ENCODE results near the gene MAP4K2.

Gene MAP4K2

GRCh38 chr11:64843686-64844329, 40.8 kb upstream of the MAP4K2 start:
- Histone ChIP-seq H3K27me3 (ENCODE audit: insufficient read depth, low read depth, severe bottlenecking) (no peaks in the 10 kb centered on the region), H3K36me3 (peaks cover 11% of the 10 kb centered on the region), H3K27ac (peak overlapping the region; percentile 78), H3K4me3 (ENCODE audit: low read depth, low read length) (peak overlapping the region; percentile 69), H3K9me3 (ENCODE audit: severe bottlenecking) (no peaks in the 10 kb centered on the region)
- DNase-seq, result peak; percentile 22
- no peak for TF ChIP-seq CTCF (IDR thresholded peaks at IDR 0.05; ENCODE audit: low read depth, low read length)

DNA sequence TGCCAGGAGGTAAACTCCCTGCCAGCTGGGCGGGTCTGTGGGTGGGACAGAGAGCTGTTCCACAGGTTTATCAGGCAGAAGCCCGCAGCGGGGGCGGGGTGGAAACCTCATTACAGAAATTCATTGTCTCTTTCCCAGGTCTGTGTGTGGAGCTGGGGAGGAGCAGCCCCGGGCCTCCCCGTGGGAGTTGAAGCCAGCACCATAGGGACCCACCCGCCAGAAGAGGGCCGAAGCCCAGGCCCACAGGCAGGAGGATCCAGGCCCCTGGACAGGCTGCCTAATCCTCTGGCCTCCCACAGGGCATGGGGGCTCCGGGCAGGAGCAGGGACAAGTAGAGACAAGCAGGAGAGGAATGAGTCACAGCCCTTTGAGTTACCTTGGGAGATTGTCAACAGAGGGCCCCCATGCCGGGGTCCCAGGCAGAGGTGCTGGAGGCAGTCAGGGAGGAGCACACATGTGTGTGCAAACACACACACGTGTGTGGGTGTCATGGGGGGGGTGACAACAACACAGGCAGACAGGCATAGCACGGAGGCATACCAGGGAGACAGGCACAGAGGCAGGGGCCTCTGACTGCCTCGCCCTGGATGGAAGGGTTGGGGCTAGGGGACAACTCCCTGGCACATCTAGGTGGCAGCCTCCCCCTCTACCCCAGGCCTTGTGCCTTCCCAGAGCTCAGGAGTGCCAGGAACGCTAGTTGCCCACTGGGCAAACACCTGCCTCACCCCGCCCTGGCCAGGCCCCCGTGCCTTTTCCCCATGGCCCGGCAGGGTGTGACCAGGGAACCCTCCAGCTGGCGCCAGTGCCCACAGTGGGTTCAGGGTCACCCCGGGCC, 40.1 kb upstream of the MAP4K2 start:
- Histone ChIP-seq H3K27ac (peak overlapping the region; percentile 78), H3K9me3 (ENCODE audit: severe bottlenecking) (no peaks in the 10 kb centered on the region), H3K27me3 (ENCODE audit: insufficient read depth, low read depth, severe bottlenecking) (no peaks in the 10 kb centered on the region), H3K4me3 (ENCODE audit: low read depth, low read length) (peak overlapping the region; percentile 12; the same call in 1 of the 2 replicates), H3K36me3 (peaks cover 16% of the 10 kb centered on the region)
- DNase-seq, result peak; percentile 78
- no peak for TF ChIP-seq CTCF (IDR thresholded peaks at IDR 0.05; ENCODE audit: low read depth, low read length)

GRCh38 chr11:64842366-64842759, 39.3 kb upstream of the MAP4K2 start:
- Histone ChIP-seq H3K36me3 (peaks cover 20% of the 10 kb centered on the region), H3K27me3 (ENCODE audit: insufficient read depth, low read depth, severe bottlenecking) (no peaks in the 10 kb centered on the region), H3K9me3 (ENCODE audit: severe bottlenecking) (no peaks in the 10 kb centered on the region), H3K27ac (peak overlapping the region; percentile 78), H3K4me3 (ENCODE audit: low read depth, low read length) (no peak overlapping the region)
- no peak for DNase-seq
- no peak for TF ChIP-seq CTCF (IDR thresholded peaks at IDR 0.05; ENCODE audit: low read depth, low read length)

DNA sequence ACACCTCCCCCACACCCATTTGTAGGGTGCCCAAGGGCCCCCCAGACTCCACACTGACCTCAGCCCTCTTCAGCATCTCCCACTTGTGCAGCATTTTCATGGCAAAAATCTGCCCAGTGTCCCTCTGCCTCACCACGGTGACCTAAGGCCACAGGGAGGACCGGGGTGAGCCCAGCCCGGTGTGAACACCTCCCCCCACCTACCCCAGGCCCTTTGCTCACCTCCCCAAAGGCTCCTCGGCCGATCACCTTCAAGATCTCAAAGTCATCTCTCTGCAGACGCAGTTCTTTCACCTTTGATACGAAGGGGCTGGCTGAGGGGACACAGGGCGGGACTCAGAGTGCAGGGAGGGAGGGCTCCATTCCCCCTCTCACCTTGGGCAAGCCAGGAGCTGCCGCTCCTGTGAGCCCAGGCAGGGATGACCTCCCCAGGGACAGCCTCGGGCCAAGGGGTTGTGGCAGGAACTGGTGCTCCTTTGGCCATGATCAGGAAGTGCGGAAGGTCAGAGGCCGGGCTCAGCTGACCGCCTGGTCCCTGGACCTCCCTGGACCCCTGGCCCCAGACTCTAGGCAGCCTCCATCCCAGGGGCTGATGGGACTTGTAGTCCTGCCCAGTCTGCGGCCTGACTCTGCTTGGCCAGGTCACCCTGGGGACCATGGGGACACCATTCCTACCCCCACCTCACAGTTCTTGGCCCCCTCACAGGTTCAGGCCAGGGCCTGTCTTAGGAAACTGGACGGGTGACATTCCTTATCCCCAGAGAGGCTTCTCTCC, 38.8 kb upstream of the MAP4K2 start:
- Histone ChIP-seq H3K27me3 (ENCODE audit: insufficient read depth, low read depth, severe bottlenecking) (no peaks in the 10 kb centered on the region), H3K27ac (peak overlapping the region; percentile 78), H3K9me3 (ENCODE audit: severe bottlenecking) (no peaks in the 10 kb centered on the region), H3K4me3 (ENCODE audit: low read depth, low read length) (no peak overlapping the region), H3K36me3 (peaks cover 20% of the 10 kb centered on the region)
- no peak for DNase-seq
- TF ChIP-seq CTCF (IDR thresholded peaks at IDR 0.05; ENCODE audit: low read depth, low read length), result no peak

DNA sequence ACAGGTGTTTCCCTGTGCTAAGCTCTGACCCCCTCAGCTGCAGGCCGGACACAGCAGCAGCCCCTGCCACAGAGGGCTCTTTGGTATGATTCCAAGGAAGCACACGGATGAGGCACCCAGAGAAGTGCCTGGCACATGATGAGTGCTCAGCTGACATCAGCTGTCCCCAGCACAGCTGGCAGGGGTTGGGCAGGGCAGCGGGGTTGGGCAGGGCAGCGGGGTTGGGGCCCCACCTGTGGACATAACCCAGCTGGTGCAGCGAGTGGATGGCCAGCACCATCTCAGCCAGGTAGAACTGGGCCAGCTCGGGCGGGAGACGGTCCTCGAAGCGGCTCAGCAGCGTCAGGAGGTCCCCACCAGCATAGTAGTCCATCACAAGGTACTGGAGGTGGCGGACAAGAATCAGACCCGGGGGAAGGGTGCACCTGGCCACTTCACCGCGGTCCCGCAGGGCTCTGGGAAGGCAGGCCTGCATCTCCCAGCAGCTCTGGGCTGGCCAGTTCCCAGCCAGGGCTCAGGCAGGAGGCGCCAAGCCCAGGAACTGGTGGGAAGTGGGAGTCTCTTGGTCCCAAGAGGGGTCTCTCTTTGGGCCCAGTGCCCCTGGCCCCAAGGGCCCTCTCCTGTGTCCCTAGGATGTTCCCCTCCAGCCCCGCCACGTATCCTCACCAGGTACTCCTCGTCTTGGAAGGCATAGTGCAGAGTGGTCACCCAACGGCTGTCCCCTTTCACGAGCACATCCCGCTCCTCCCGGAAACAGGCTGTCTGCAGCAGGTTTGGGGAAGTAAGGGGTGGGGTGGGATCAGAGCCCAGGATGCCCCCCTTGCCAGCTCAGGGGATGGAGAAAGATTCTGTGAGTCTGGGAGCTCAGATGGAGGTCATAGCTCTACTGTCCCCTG, 37.1 kb upstream of the MAP4K2 start:
- Histone ChIP-seq H3K36me3 (peaks cover 28% of the 10 kb centered on the region), H3K27ac (no peak overlapping the region), H3K4me3 (ENCODE audit: low read depth, low read length) (no peak overlapping the region), H3K27me3 (ENCODE audit: insufficient read depth, low read depth, severe bottlenecking) (no peaks in the 10 kb centered on the region), H3K9me3 (ENCODE audit: severe bottlenecking) (no peaks in the 10 kb centered on the region)
- TF ChIP-seq CTCF (IDR thresholded peaks at IDR 0.05; ENCODE audit: low read depth, low read length), result no peak
- no peak for DNase-seq

All from WERI-Rb-1 (cell line).